ENCODE data around the gene KRTAP2-3. TPM values are rescaled to one million over a fixed set of nuclear protein-coding genes. Genes with fewer than 3 reads are reported as not detected.

KRTAP2-3 gene
- total RNA-seq, 1 donor, result not detected

- TF ChIP-seq CTCF (IDR thresholded peaks at IDR 0.05; ENCODE audit: extremely low read depth, low read depth, low read length), result no peak
- Histone ChIP-seq H3K9me3 (ENCODE audit: low read depth, low read length) (peaks cover 4% of the 10 kb centered on the region), H3K27ac (ENCODE audit: low read depth, low read length) (no peak overlapping the region), H3K4me3 (ENCODE audit: insufficient read depth, low read length) (no peak overlapping the region), H3K79me2 (ENCODE audit: insufficient read depth, low read length) (no peaks in the 10 kb centered on the region), H4K20me1 (ENCODE audit: insufficient read depth, low read length) (no peaks in the 10 kb centered on the region), H3K4me1 (ENCODE audit: insufficient read depth, low read length) (peaks cover 3% of the 10 kb centered on the region), H3K36me3 (ENCODE audit: insufficient read depth, low read length) (no peaks in the 10 kb centered on the region), H3K4me2 (ENCODE audit: insufficient read depth, low read length) (no peak overlapping the region), H3K27me3 (ENCODE audit: insufficient read depth, low read length) (no peaks in the 10 kb centered on the region), H2AFZ (ENCODE audit: low read length) (no peak overlapping the region)
- DNase-seq (ENCODE audit: insufficient read length, low spot score, missing footprints), result no peak
These were observed 40.5 kb downstream of the KRTAP2-3 start for GRCh38 chr17:41019415-41019814.

- no peaks in the 10 kb centered on the region for H4K20me1 ChIP-seq (ENCODE audit: insufficient read depth, low read length)
These were observed 41.4 kb downstream of the KRTAP2-3 start for GRCh38 chr17:41018541-41018940.

GRCh38 chr17:41016578-41017215, 43.2 kb downstream of the KRTAP2-3 start:
- H3K4me1 ChIP-seq (ENCODE audit: insufficient read depth, low read length), result no peaks in the 10 kb centered on the region
- no peak for DNase-seq (ENCODE audit: insufficient read length, low spot score, missing footprints)
- no peaks in the 10 kb centered on the region for H3K36me3 ChIP-seq (ENCODE audit: insufficient read depth, low read length)
- no peaks in the 10 kb centered on the region for H3K79me2 ChIP-seq (ENCODE audit: insufficient read depth, low read length)
- H3K9me3 ChIP-seq (ENCODE audit: low read depth, low read length), result peaks cover 4% of the 10 kb centered on the region
- no peaks in the 10 kb centered on the region for H3K27me3 ChIP-seq (ENCODE audit: insufficient read depth, low read length)
- H3K27ac ChIP-seq (ENCODE audit: low read depth, low read length), result no peak overlapping the region
- no peaks in the 10 kb centered on the region for H4K20me1 ChIP-seq (ENCODE audit: insufficient read depth, low read length)
- H2AFZ ChIP-seq (ENCODE audit: low read length), result no peak overlapping the region
- TF ChIP-seq CTCF (IDR thresholded peaks at IDR 0.05; ENCODE audit: extremely low read depth, low read depth, low read length), result no peak
- no peak overlapping the region for H3K4me2 ChIP-seq (ENCODE audit: insufficient read depth, low read length)
- no peak overlapping the region for H3K4me3 ChIP-seq (ENCODE audit: insufficient read depth, low read length)

More at GRCh38 chr17:41018541-41018940, 41.4 kb downstream of the KRTAP2-3 start:
- no peak overlapping the region for H3K27ac ChIP-seq (ENCODE audit: low read depth, low read length)
- H3K79me2 ChIP-seq (ENCODE audit: insufficient read depth, low read length), result no peaks in the 10 kb centered on the region
- H3K4me3 ChIP-seq (ENCODE audit: insufficient read depth, low read length), result no peak overlapping the region
- TF ChIP-seq CTCF (IDR thresholded peaks at IDR 0.05; ENCODE audit: extremely low read depth, low read depth, low read length), result no peak
- no peak for DNase-seq (ENCODE audit: insufficient read length, low spot score, missing footprints)
- no peak overlapping the region for H3K4me2 ChIP-seq (ENCODE audit: insufficient read depth, low read length)
- H3K4me1 ChIP-seq (ENCODE audit: insufficient read depth, low read length), result no peaks in the 10 kb centered on the region
- H2AFZ ChIP-seq (ENCODE audit: low read length), result peak overlapping the region; percentile 13
- no peaks in the 10 kb centered on the region for H3K27me3 ChIP-seq (ENCODE audit: insufficient read depth, low read length)
- H3K9me3 ChIP-seq (ENCODE audit: low read depth, low read length), result peaks cover 4% of the 10 kb centered on the region
- H3K36me3 ChIP-seq (ENCODE audit: insufficient read depth, low read length), result no peaks in the 10 kb centered on the region

GRCh38 chr17:41015454-41015853, 44.5 kb downstream of the KRTAP2-3 start:
- Histone ChIP-seq H3K27me3 (ENCODE audit: insufficient read depth, low read length) (no peaks in the 10 kb centered on the region), H3K4me2 (ENCODE audit: insufficient read depth, low read length) (no peak overlapping the region), H3K4me3 (ENCODE audit: insufficient read depth, low read length) (no peak overlapping the region), H3K9me3 (ENCODE audit: low read depth, low read length) (no peaks in the 10 kb centered on the region), H4K20me1 (ENCODE audit: insufficient read depth, low read length) (no peaks in the 10 kb centered on the region), H3K79me2 (ENCODE audit: insufficient read depth, low read length) (no peaks in the 10 kb centered on the region), H3K27ac (ENCODE audit: low read depth, low read length) (no peak overlapping the region), H3K36me3 (ENCODE audit: insufficient read depth, low read length) (no peaks in the 10 kb centered on the region), H2AFZ (ENCODE audit: low read length) (no peak overlapping the region), H3K4me1 (ENCODE audit: insufficient read depth, low read length) (no peaks in the 10 kb centered on the region)
- DNase-seq (ENCODE audit: insufficient read length, low spot score, missing footprints), result no peak
- TF ChIP-seq CTCF (IDR thresholded peaks at IDR 0.05; ENCODE audit: extremely low read depth, low read depth, low read length), result no peak

Data from osteoblast (primary cell).